GM19035 (cell line): ENCODE results near the gene NCAM1.

Experiments used
- ATAC-seq: cut with Tn5 transposase; IDR thresholded peaks from one replicate; pipeline ENCODE4 v1.9.1; 2021; ENCODE audit not compliant: unreplicated experiment

Gene NCAM1

DNA sequence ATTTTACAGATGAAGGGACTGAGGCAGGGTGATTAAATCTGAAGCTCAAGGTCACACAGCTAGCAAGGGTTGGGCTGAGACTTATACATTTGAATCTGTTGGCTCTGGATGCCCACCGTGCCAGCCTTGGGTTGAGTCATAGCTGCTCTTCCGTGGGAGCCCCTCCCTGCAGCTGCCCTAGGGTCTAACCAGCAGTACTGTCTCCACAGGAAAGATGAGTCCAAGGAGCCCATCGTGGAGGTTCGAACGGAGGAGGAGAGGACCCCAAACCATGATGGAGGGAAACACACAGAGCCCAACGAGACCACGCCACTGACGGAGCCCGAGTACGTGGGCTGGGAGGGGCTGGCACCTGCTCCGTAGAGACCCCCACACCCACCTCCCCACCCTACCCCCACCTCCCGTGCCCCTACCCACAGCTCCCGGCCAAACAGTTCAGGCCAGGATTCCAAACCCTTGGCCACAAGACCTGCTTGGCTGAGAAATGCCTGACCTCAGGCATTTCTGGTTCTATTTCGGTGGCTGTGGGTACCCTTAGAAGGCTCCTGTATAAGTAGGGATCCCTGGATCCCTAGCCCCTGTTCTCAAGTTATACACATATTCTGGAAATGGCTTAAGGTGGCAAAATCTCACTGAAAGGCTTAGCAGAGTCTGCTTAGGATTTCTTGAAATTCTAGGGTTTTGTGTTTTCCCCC, 310.5 kb downstream of the NCAM1 start:
- no peak for ATAC-seq

DNA sequence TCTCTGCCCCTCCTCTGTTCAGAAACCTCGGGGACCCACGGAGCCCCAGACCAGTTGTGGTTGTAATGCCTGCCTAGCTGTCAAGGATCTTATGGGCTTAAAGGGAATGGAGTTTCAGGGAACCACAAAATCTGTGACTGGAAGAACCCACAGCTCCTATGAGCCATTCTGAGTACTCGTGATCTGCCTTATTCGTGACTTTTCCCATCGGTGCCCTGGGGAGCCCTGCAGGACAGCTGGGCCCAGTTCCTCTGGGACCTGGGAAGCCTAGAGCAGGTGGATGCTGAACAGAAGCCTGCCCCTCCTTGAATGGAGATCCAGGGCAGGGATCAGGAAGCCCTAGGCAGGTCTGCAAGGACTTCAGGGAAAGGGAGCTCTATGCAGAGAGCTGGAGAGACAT, 311.1 kb downstream of the NCAM1 start:
- no peak for ATAC-seq

DNA sequence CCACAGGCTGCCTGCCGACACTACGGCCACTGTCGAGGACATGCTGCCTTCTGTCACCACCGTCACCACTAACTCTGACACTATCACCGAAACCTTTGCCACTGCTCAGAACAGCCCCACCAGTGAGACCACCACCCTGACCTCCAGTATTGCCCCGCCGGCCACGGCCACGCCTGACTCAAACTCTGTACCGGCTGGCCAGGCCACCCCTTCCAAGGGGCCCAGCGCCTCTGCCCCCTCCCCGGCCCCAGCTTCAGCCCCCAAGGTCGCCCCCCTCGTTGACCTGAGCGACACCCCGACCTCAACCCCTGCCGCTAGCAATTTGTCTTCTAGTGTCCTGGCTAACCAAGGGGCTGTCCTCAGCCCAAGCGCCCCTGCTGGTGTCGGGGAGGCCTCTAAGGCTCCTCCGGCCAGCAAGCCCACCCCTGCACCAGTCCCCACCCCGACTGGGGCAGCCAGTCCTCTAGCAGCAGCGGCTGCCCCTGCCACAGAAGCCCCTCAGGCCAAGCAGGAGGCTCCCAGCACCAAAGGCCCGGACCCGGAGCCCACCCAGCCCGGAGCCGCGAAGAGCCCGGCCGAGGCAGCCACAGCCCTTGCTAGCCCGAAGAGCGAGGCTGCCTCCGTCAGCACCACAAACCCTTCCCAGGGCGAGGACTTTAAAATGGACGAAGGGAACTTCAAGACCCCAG, 311.9 kb downstream of the NCAM1 start:
- ATAC-seq = no peak

DNA sequence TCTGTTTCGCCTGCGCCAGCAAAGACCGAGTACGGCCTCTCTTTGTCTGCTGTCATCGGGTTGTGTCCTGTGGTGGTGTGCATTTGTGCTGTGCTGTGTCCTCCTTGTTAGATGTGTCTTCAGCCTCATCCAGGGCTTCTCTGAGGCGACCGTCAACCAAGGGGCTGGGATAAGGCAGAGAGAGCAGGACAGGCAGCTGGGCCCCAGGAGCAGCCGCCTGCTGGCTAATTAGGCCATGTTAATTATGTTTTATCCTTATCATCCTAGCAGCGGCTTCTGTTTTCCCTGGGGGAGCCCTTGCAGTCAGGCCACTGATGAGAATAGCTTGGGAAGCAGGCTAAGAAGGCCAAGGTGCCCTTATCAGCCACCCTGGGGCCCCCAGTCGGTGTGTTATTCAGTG, 312.5 kb downstream of the NCAM1 start:
- no peak for ATAC-seq

DNA sequence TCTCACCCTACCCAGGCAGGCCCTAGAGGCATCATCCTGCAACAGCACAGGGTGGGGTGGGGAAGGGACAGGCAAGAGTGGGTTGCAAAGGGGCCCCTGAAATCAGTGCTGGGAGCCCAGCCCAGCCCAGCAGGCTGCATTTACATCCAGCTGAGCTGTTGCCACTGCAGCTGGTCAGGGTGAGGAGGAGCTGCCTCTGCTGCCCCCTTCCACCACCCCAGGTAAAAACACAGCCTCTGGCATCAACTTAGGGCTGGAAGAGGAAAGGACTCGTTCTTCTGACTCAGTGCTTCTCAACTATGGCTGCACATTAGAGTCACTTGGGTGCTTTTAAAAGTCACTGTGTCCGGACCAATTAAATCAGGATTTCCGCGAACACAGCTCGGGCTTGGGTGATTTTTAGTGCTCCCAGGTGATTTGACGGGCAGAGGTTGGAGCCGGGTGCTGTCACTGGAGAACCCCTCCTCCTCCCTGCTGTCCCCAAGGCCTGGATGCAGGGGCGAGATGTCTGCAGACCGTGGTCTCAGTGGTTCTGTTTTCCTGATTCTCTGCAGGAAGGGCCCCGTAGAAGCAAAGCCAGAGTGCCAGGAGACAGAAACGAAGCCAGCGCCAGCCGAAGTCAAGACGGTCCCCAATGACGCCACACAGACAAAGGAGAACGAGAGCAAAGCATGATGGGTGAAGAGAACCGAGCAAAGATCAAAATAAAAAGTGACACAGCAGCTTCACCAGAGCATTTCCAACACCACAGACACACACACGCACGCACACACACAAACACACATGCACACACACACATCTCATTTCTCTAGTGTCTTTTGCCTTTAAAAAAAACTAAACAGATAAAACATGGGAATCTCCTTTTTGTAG, 313.7 kb downstream of the NCAM1 start:
- no peak for ATAC-seq

DNA sequence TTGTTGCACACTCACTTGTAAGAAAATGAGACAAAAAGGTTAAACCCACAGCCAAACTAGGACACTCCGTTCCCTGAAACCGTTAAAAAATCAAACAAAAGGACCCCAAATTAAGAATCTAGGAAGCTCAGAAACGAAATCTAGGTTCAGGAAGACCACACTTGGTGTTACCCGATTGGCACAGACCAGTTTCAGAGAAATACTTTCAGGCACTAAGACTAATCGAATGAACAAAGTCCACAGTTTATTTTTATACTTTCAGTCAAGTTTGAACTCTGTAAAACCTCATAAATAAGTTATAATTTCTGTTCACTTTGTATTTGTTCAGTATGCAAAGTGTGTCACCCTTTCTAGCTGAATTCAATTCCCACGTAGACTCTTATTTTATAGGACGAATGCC, 314.4 kb downstream of the NCAM1 start:
- ATAC-seq = no peak

DNA sequence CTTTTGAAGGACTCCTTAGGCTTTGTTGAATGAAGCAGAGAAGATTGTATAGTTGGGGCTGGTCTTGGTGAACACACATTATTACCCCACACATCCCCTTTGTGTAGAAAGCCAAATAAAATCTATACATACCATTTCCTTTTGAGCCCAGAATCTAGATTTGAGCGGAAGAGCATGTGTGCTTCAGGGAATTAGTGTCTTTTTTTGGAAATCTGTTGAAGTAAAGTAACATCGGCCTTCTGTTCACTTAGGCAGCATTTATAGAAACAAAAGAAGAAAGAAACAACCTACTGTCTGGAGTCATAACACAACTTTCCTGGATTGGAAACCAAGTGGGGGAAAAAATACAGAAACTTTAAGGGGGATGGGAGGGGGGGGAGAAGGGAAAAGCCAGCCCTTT, 315.2 kb downstream of the NCAM1 start:
- no peak for ATAC-seq

DNA sequence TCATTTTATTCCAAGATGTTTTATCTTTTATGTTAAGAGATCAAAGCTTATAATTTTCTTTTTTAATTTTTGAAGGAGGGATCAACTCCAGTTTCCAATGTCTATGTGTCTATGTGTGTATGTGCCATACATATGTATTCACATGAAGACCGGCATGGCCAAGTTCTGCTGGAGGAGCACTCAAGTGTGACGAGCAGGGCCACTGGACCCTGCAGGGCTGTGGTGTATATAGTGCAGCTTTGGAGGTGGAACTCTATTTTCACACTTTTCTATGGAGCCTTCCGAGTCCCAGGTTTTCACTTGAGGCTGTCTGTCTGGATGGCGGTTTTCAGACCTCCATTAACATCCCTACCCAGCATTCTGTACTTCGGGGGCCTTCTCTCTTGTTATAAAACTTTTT, 316.7 kb downstream of the NCAM1 start:
- no peak for ATAC-seq

DNA sequence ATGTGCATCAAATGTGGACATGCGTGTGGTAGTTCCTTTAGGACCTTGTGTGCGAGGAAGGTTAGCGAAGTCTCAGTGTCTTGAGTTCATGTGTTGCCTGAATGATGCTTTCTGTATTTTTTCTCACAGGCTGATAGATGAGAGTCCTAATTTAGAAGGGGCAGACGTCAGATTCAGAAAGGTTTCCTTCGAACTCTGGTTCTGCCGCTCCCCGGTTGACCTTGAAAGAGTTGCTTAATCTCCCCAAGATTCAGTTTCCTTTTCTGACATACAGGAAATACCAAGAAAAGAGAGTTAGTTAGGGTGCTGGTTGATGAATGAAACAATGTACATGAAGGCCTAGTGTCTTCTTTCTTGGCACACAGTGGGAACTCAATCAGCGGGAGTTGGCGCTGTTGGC, 317.3 kb downstream of the NCAM1 start:
- ATAC-seq = no peak

DNA sequence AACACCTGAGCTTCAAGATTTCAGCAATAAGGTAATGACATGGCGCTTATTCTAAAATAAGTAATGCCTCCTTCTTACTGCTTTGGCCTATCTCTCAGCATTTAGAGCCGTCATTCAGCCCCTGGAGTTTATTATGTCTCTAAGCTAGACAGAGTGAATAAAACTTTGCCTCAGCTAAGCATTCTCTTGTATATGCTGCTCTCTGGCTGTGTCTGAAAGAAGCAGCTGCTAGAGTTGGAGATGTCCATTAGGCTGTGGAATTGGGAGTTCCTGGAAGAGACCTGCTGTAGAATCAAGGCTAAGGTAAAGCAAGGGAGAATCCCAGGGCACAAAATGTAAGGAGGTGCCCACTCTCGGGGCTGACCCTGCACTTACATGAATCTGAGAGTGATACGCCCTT, 317.7 kb downstream of the NCAM1 start:
- ATAC-seq = no peak

DNA sequence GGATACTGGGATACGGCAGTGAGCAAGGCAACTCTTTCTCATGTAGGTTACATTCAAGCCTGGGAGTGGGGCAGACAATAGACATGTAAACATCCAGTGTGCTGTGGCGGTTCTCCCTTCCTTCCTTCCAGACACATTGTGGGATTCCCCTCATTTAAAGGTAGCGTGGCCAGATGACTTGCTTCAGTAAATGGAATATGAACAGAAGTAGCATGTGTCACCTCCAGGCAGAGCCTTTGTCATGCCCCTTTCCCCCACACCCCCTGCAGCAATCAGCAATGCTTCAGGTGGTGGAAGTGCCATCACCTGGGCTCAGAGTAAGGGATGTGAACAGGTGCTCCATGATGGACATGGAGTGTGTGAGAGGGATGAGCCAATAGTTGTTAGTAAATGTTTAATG, 318.4 kb downstream of the NCAM1 start:
- no peak for ATAC-seq

DNA sequence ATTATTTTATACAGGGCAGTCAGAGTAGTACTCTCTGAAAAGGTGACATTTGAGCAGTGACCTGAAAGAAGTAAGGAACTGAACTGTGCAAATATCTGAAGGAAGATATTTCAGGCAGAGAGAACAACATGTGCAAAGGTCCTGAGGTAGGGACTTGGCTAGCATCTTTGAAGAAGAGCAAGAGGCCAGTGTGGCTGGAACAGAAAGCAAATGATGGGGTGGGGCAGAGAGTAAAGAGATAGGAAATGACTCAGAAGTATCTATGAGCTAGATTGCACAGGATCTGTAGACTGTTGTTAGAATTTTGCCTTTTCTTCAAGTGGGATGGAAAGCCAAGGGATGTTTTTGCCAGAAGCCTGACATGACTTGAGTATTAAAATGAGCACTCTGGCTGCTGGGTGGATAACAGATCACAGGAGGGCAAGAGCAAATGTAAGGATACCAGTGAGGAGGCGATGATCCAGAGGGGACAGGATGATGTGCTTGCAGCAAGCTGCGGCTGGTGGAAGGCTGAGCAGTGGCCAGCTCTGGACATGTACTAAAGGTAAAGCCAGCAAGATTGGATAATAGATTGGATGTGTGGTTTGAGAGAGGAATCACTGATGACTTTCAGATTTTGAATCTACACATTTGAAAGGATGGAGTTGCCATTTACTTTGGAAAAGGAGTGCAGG, 320.0 kb downstream of the NCAM1 start:
- no peak for ATAC-seq

DNA sequence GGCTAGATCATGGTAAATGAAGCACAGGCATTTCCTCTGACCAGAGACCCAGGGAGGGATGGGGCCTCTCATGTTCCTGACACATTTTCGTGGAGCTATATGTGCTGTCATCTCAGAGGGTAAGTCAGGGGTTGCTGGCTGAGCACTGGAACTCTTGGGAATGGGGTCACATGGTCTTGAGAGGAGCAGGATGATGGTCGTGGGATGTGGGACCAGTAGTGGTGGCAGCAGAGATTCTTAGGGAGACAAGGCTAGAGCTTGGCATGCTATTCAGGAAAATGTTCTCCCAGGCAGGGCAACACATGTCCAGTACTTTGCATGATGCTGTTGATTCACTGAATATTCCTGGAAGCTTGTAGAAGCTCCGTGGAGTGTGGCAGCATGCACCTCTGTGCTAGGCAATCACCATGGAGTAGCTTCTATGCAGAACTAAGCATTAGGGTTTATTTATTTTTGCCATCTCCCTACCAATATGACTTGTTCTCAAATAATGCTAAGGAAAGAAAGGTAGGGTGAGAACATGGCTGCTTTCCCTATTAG, 321.7 kb downstream of the NCAM1 start:
- no peak for ATAC-seq

DNA sequence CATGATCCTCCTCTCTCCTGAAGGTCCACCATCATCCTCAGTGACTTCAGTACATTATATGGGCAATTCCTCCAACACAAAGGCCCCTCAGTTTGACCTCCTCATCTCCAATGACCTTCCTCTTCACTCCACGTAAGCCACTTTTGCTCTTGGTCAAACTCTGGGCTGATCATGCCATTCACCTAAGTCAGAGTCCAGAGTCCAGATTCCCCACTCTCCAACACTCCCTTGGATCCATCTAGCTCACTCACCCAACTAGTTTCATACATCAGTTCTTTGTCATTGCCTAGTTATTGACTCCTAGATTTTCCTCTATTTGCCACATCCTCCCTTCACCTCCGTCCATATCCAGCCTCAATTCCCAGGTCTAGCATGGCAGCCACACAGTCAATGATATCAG, 322.7 kb downstream of the NCAM1 start:
- no peak for ATAC-seq

DNA sequence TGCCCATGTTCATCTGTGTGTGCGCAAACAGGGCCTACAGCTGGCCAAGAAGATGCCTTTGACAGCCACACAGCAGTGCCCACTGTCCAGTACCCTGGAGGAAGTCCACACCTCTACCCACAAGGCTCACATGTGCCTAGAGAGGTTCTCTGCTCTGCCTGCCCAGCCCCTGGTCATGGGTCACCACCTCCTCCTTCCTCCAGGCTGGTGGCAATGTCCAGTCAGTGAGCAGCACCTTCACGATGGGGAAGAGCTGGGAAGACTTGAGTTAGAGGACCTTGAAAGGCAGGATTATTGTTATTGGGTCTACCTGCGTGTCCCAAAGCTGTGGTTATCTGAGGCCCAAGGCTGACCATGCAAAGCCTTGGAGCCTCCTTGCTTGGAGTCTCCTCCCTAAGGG, 324.8 kb downstream of the NCAM1 start:
- no peak for ATAC-seq

DNA sequence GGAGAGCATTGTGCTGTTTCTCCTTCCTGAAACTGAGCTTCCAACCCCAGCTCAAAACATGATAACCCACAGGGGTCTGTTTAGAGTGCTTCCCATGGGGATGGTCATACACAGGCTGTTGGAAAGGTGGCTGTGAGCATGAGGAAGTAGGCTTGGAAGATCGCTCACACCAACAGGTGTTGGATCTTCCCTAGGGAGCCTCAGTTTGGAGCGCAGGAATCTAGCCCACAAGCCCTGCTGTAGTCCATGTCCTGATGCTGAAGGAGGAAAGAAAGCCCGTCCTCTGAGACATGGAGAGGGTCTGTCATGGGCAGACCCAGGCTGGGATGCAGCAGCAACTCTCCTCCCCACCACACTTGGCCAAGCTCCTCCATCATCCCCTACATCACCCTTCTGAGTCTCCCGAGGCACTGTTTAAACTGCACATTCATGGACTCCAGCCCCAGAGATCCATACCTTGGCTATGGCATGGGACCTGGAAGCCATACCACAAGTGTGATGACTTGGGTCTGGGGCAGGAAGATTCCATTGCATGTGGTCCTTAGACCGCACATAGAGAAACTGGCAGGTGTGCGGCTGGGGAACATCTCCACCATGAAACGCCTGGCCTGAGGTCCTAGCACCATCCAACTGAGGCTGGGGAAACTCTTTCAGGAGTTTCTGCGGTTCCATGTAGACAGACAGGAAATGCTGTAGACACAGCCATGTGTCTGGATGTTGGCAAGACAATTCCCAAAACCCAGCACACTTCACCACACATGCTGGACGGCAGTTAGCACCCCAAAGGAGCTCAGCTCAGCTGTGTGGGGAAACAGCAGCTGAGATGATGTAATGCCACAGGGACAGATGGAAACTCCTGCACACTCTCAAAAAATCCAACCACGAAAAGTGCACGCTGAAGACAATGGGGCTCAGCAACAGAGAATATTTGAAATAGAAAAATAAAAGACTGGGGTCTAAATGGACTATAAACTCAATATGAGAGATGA, 325.6 kb downstream of the NCAM1 start:
- no peak for ATAC-seq

DNA sequence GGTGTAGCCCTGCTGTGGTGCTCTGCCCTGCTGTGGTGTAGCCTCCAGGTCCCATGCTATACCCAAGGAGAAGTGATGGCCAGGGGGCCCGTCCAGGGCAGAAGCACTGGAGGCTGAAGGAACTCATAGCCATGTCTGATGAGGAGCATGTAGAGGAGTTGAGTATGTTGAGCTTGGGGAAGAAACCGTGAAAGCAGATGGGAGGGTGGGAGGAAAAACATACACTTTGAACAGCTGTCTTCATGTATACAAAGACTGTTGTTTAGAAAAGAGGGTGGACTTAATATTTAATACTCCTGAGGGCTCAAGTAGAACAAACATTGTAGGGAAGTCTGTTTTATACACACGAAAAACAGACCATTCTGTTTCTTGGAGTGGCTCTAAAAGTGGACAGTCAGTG, 326.6 kb downstream of the NCAM1 start:
- ATAC-seq = no peak

DNA sequence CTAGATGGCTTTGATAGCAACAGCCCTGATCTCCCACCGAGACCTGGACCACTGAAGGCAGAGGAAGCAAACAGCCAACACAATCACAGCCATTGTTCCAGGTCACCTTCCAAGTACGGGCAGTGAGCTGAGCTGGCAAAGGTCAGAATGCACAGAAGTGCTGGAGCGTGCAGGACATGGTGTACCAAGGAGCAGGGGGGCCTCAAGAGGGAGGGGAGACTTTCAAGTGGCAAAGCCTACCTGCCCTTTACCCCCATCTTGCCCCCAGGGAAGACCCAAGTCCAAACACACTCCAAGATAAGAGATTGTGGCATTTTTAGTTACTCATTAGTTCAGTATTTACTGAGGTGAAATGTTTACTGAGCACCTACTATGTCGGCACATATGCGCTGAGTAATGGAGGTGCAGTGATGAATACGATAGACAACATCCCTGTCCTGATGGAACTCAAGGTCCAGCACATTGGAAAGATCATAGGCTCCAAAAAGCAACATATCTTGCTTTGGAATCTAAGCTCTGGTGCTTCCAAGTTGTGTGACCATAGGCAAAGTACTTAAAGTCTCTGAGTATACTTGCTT, 327.2 kb downstream of the NCAM1 start:
- no peak for ATAC-seq

DNA sequence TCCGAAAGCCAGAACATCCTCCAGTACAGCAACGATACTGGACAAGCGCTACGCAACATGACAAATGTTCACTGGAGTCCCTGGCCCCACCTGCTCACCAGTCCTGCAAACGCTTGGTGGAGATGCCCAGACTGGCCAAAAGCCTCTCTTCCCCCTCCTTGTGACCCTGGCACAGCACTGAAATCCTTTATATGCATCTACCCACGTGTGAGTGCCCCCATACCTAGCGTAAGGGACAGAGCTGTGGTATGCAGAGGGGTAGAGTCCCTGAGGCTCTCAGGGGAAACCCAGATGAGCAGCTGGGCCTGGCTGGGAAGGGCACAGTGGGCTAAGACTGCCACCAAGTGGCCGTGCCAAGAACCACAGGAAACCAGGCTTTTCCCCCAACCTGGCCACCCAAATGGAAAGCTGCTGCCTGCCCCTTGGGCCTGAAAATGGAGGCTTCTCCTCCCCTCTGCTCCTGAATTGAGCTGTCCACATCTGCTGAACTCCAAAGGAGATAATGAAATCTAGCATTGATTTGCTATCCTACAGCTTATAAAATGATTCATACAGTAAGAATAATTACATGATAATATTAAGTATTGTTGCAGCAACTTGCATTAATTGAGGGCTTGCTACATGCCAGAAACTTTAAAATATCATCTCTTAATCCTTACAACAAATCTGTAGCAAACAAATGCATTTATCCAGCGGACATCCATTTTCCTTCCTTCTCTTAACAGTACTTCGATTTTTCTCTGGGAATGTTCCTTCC, 328.4 kb downstream of the NCAM1 start:
- ATAC-seq = peak; percentile 94
